Breast epithelium (tissue), 3 donors: ENCODE results near the gene TMEM250.

ENCODE experiments used
- POLR2A ChIP-seq: fragments of 450-650 bp; IDR thresholded peaks from one replicate; pipeline ENCODE4 v1.6.1; 2016; ENCODE audit warnings: antibody characterized with exemption, mild to moderate bottlenecking, moderate library complexity
- TF ChIP-seq, protein P1 (sequence below), 3 donors: fragments of 450-650 bp; IDR thresholded peaks; one replicate each; pipeline ENCODE4 v1.5.1; 2016 to 2017; ENCODE audit warnings: antibody characterized with exemption in 3 of 3, mild to moderate bottlenecking in 3 of 3, moderate library complexity in 3 of 3

DNA sequence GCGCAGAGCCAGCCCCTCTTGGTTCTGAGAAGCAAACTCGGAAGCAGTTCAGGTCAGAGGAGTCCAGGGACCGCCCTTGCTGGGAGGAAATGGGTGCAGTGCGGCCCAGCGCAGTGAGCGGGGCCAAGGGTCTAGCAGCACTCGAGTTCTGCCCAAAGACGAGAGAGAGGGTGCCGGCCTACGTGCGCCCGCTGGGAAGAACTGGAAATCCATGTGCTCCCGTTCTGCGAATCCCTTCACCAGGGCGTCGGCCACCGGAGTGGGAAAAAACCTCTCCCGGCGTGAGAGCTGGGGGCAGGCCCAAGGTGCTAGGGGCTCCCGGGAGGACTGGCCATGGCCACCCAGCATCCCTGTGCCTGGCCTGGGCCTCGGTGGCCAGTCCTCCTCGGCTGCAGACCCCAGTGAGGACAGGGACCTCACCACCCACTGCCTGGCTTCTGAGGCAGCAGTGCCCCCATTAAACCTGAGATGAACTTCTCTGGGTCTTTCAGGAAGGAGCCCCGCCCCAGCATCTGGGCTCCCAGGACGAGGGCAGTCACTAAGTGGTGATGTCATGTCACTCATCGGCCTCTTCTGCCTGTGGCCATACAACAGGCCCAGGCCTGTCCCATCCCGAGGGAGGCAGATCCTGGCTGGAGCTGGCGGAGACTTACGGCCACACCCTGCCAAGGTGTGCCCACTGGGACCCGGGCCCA is 10.6 kb downstream of the TMEM250 start:
- TF ChIP-seq, protein P1, sequence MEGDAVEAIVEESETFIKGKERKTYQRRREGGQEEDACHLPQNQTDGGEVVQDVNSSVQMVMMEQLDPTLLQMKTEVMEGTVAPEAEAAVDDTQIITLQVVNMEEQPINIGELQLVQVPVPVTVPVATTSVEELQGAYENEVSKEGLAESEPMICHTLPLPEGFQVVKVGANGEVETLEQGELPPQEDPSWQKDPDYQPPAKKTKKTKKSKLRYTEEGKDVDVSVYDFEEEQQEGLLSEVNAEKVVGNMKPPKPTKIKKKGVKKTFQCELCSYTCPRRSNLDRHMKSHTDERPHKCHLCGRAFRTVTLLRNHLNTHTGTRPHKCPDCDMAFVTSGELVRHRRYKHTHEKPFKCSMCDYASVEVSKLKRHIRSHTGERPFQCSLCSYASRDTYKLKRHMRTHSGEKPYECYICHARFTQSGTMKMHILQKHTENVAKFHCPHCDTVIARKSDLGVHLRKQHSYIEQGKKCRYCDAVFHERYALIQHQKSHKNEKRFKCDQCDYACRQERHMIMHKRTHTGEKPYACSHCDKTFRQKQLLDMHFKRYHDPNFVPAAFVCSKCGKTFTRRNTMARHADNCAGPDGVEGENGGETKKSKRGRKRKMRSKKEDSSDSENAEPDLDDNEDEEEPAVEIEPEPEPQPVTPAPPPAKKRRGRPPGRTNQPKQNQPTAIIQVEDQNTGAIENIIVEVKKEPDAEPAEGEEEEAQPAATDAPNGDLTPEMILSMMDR (IDR thresholded peaks at IDR 0.05): no peak
- TF ChIP-seq POLR2A: no peak
